Endothelial cell (in vitro differentiated cells): ENCODE data around the gene SLC25A47. TPM values are rescaled to one million over a fixed set of nuclear protein-coding genes. Genes with fewer than 3 reads are reported as not detected.

Experiments
- DNase-seq: peaks from one replicate; pipeline ENCODE4 v3.0.0; 2021; ENCODE audit warnings: low spot score
- H3K27ac Mint-ChIP-seq: one replicate; pipeline ENCODE4 v1.8.0; 2021; ENCODE audit warnings: mixed read lengths, inconsistent platforms; ENCODE audit not compliant: unreplicated experiment
- H3K27me3 Mint-ChIP-seq: one replicate; pipeline ENCODE4 v1.8.0; 2021; ENCODE audit warnings: mild to moderate bottlenecking, moderate library complexity, mixed read lengths, inconsistent platforms; ENCODE audit not compliant: unreplicated experiment
- H3K36me3 Mint-ChIP-seq: one replicate; pipeline ENCODE4 v1.8.0; 2021; ENCODE audit warnings: mild to moderate bottlenecking, low read depth, mixed read lengths, inconsistent platforms; ENCODE audit not compliant: unreplicated experiment
- H3K4me1 Mint-ChIP-seq: one replicate; pipeline ENCODE4 v1.8.0; 2021; ENCODE audit warnings: mild to moderate bottlenecking, mixed read lengths, inconsistent platforms; ENCODE audit not compliant: unreplicated experiment
- H3K4me3 Mint-ChIP-seq: one replicate; pipeline ENCODE4 v1.8.0; 2021; ENCODE audit warnings: mild to moderate bottlenecking, mixed read lengths, inconsistent platforms; ENCODE audit not compliant: unreplicated experiment
- H3K9me3 Mint-ChIP-seq: one replicate; pipeline ENCODE4 v1.8.0; 2021; ENCODE audit warnings: mixed read lengths, inconsistent platforms; ENCODE audit not compliant: unreplicated experiment
- total RNA-seq: library from RNA; stranded (reverse); fragmentation: NEBNext Ultra II Directional; extraction: Animal tissue kit (Norgen Biotek cat#: 25700); gene quantifications from one replicate; pipeline ENCODE4 v1.2.1, GENCODE V29; 2021; ENCODE audit not compliant: unreplicated experiment
- TF ChIP-seq, protein P1 (sequence below): fragments of 200-600 bp; sonication (generic); IDR thresholded peaks from one replicate; pipeline ENCODE4 v1.5.0; 2021; ENCODE audit warnings: antibody characterized with exemption; ENCODE audit not compliant: unreplicated experiment

SLC25A47 gene
- total RNA-seq, 1 donor from 2014 or later: not detected

DNA sequence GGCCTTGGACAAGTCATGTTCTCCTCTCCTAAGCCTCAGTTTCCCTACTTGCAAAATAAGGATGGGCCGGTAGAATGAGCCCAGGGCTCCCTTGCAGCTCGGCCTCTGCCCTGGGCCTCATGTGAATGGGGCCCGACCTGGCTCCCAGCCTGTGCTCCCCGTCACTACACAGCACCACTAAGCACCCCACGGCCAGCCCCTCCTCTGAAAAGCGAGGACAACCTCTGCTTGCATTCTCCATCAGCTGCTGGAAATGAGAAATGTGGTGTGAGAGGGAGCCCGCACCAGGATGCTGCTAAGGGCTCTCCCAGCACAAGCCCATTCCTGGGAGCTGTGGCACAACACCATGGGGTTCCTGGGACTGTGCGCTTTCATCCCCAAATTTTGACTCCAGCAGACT, 10.2 kb downstream of the SLC25A47 start:
- TF ChIP-seq, protein P1, sequence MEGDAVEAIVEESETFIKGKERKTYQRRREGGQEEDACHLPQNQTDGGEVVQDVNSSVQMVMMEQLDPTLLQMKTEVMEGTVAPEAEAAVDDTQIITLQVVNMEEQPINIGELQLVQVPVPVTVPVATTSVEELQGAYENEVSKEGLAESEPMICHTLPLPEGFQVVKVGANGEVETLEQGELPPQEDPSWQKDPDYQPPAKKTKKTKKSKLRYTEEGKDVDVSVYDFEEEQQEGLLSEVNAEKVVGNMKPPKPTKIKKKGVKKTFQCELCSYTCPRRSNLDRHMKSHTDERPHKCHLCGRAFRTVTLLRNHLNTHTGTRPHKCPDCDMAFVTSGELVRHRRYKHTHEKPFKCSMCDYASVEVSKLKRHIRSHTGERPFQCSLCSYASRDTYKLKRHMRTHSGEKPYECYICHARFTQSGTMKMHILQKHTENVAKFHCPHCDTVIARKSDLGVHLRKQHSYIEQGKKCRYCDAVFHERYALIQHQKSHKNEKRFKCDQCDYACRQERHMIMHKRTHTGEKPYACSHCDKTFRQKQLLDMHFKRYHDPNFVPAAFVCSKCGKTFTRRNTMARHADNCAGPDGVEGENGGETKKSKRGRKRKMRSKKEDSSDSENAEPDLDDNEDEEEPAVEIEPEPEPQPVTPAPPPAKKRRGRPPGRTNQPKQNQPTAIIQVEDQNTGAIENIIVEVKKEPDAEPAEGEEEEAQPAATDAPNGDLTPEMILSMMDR: no peak
- Mint-ChIP-seq H3K9me3 (no peaks in the 10 kb centered on the region), H3K4me3 (no peak overlapping the region), H3K4me1 (no peaks in the 10 kb centered on the region), H3K36me3 (peaks cover 16% of the 10 kb centered on the region), H3K27ac (no peak overlapping the region), H3K27me3 (peaks cover 11% of the 10 kb centered on the region)
- no peak for DNase-seq

DNA sequence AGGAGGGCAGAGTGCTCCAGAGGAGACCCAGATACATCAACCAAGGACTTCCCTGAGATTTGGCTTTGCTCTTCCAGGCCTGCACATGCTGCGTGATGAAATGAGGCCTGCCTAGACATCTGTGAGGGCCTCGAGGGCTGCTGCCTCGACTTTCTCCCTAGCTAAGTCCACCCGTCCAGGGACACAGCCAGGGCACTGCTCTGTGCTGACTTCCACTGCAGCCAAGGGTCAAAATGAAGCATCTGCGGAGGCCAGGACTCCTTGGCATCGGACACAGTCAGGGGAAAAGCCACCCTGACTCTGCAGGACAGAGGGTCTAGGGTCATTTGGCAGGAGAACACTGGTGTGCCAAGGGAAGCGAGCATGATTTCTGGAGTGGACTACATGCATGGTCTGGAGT, 10.7 kb downstream of the SLC25A47 start:
- Mint-ChIP-seq H3K27me3 (peaks cover 11% of the 10 kb centered on the region), H3K4me1 (no peaks in the 10 kb centered on the region), H3K9me3 (no peaks in the 10 kb centered on the region), H3K27ac (peak overlapping the region; percentile 30), H3K4me3 (no peak overlapping the region), H3K36me3 (peaks cover 17% of the 10 kb centered on the region)
- DNase-seq: no peak
- TF ChIP-seq, protein P1: no peak

DNA sequence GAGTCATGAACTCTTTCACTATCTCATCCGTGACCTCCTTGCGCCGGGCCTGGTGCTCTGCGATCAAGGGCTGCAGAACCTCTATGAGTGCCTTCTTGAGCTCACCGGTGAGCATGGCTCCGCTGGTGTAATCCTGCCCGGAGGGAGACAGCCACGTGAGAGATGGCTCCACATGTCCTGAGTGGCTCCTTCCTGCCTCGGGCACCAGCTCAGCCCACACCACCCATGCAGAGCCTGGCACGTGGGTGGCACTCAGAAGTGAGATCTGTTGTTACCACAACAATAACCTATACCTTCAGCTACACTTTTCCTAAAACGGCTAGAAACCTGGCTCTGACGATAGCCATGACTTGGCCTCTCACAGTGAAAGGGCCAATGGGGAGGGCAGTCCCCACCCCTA, 11.8 kb downstream of the SLC25A47 start:
- Mint-ChIP-seq H3K4me3 (no peak overlapping the region), H3K9me3 (no peaks in the 10 kb centered on the region), H3K27me3 (peaks cover 9% of the 10 kb centered on the region), H3K4me1 (peaks cover 4% of the 10 kb centered on the region), H3K36me3 (peaks cover 25% of the 10 kb centered on the region), H3K27ac (no peak overlapping the region)
- TF ChIP-seq, protein P1: no peak
- no peak for DNase-seq

DNA sequence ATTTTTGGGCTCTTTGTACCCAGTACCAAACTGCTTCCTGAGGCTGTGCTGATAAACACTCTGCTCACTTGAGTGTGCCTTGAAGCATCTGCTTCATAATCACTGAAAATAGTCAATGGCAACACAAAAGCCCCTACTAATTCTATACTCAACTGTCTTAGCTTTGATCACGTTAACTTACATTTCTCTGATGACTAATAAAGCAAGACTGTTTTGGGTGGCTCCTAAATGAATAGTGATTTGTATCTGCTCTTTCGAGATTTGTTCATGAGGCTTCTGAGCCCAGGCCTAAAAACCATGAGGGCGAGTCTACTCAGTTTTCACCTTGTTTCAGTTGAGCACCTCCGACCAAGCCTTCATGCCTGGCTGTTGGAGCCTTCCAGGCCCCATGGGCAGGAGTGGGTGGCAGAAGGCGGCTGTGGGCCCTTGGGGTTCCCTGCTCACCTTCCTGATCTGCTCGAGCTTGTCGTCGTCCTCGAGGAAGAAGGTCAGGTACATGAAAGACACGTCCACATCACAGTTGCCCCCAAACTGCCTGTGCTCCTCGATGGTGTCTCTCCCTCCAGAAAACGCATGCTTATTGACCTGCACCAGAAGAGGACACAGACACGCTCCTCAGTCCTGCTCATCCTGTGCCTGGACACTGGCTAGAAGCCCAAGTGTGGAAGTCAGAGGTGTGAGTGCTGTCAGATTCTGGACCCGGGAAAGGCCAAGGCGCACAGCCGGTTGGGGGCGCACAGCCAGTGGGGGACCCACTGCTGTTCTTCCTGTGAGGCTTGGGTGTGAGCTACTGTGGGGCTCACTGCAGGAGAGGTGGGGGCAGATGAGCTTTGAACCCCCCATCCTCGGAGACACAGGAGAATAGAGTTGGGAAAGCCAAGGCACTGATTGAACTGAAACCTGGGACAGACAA, 13.7 kb downstream of the SLC25A47 start:
- Mint-ChIP-seq H3K27ac (no peak overlapping the region), H3K4me3 (no peak overlapping the region), H3K4me1 (peaks cover 8% of the 10 kb centered on the region), H3K9me3 (no peaks in the 10 kb centered on the region), H3K27me3 (peaks cover 5% of the 10 kb centered on the region), H3K36me3 (peaks cover 28% of the 10 kb centered on the region)
- TF ChIP-seq, protein P1: no peak
- no peak for DNase-seq

DNA sequence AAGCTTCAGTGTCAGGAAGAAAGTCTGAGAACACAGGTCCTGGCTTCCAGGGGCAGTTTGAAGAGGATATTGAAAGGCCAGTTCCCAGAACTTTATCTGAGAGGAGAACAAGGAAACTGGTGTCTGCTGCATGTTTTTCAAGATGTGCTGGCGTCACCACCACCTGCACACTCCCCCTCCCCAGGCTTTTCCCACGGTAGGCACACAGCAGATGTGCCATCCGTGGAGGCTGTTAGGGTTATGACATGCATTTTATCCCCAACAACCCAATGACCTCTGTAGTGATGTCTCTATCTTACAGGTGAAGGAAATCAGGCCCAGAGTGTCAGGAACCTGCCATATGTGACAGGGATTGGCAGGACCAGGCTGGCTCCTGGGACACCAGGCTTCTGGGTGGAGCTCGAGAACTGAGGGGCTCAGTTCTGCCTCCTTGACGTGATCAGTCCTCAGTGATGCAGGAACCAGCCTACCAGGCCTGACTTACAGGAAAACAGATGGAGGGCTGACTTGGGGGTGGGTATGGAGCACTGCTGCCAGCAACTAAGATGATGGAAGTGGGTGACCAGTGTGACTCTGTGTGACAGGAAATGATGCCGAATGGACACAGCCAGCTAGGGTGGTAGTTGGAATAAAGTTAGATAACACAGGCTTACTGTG, 16.8 kb downstream of the SLC25A47 start:
- H3K4me3 Mint-ChIP-seq: peak overlapping the region; percentile 42
- H3K36me3 Mint-ChIP-seq: peaks cover 37% of the 10 kb centered on the region
- H3K9me3 Mint-ChIP-seq: no peaks in the 10 kb centered on the region
- peaks cover 2% of the 10 kb centered on the region for H3K27me3 Mint-ChIP-seq
- peak overlapping the region; percentile 48 for H3K27ac Mint-ChIP-seq
- no peak for DNase-seq
- TF ChIP-seq, protein P1: no peak
- peaks cover 8% of the 10 kb centered on the region for H3K4me1 Mint-ChIP-seq
